Measurements from ENCODE around the gene NUP54.
A peak's percentile ranks its signal among the peaks of the same experiment; 100 is the strongest.

The NUP54 gene
- 44.5 reads per million, percentile 65 among the genes with 10 or more reads in this experiment for total RNA-seq

GRCh38 chr4:76148142-76148865 is at the start of gene NUP54:
TSS of gene NUP54 (minus strand) at chr4:76148397. CDS start at chr4:76148374, 23 bp downstream.
- peak; percentile 90 for DNase-seq

- DNase-seq, result no peak
Measured at GRCh38 chr4:76197031-76197743, 49.0 kb upstream of the NUP54 start.

GRCh38 chr4:76196376-76196775 is 48.2 kb upstream of the NUP54 start:
- DNase-seq, result no peak

- DNase-seq, result no peak
Measured at GRCh38 chr4:76195326-76195725, 47.1 kb upstream of the NUP54 start.

- DNase-seq, result no peak
Measured at GRCh38 chr4:76194325-76194724, 46.1 kb upstream of the NUP54 start.

GRCh38 chr4:76192236-76192635 is 44.0 kb upstream of the NUP54 start:
- DNase-seq, result no peak

- DNase-seq, result no peak
Measured at GRCh38 chr4:76188557-76188956, 40.4 kb upstream of the NUP54 start.

- no peak for DNase-seq
Measured at GRCh38 chr4:76188149-76188548, 40.0 kb upstream of the NUP54 start.

GRCh38 chr4:76187152-76187551 is 39.0 kb upstream of the NUP54 start:
- DNase-seq, result no peak

GRCh38 chr4:76182463-76182862 is 34.3 kb upstream of the NUP54 start:
- DNase-seq, result no peak

- DNase-seq, result peak; percentile 77
Measured at GRCh38 chr4:76179398-76180318, 31.5 kb upstream of the NUP54 start.

GRCh38 chr4:76178296-76178695 is 30.1 kb upstream of the NUP54 start:
- DNase-seq, result no peak

- DNase-seq, result no peak
Measured at GRCh38 chr4:76177709-76178108, 29.5 kb upstream of the NUP54 start.

GRCh38 chr4:76175336-76175735 is 27.1 kb upstream of the NUP54 start:
- DNase-seq, result no peak

GRCh38 chr4:76174216-76174615 is 26.0 kb upstream of the NUP54 start:
- DNase-seq, result no peak

- no peak for DNase-seq
Measured at GRCh38 chr4:76168688-76169087, 20.5 kb upstream of the NUP54 start.

GRCh38 chr4:76166480-76166879 is 18.3 kb upstream of the NUP54 start:
- no peak for DNase-seq

- no peak for DNase-seq
Measured at GRCh38 chr4:76160355-76160754, 12.2 kb upstream of the NUP54 start.

- DNase-seq, result no peak
Measured at GRCh38 chr4:76156635-76157034, 8.4 kb upstream of the NUP54 start.

GRCh38 chr4:76155979-76156378 is 7.8 kb upstream of the NUP54 start:
- no peak for DNase-seq

GRCh38 chr4:76153356-76153755 is 5.2 kb upstream of the NUP54 start:
- no peak for DNase-seq

- peak; percentile 19 for DNase-seq
Measured at GRCh38 chr4:76147454-76148141, 599 bp downstream of the NUP54 start.

GRCh38 chr4:76144546-76144945 is 3.7 kb downstream of the NUP54 start:
- no peak for DNase-seq
